ENCODE measurements around the gene PLSCR1.

The PLSCR1 gene

DNA sequence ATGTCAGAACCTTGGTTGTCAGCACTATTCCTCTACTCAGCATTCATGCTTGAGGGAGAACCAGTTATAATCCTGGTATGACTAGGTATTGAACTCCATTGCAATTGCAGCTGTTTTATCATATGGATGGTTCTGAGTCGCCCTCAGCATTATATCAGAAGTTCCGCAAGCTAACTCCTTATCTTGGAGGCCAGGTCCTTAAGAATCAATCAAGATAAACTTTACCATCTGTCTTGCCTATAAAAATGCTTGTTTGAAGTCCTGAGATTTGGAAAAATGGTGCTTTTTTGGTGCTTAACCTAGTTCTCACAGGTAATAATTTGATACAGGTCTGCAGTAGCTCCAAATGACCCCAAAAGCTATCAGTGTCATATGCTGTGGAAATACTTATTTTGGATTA lies 16.3 kb upstream of the PLSCR1 start:
- no peak for TF ChIP-seq CTCF (IDR thresholded peaks at IDR 0.05; ENCODE audit: extremely low read depth, missing control alignments)

GRCh38 chr3:146559388-146559787 lies 15.0 kb upstream of the PLSCR1 start:
- no peak for TF ChIP-seq CTCF (IDR thresholded peaks at IDR 0.05; ENCODE audit: extremely low read depth, missing control alignments)

More for the DNA sequence above, 16.3 kb upstream of the PLSCR1 start:
- DNase-seq (ENCODE audit: low spot score): no peak

GRCh38 chr3:146558781-146559180 lies 14.4 kb upstream of the PLSCR1 start:
- no peak for TF ChIP-seq CTCF (IDR thresholded peaks at IDR 0.05; ENCODE audit: extremely low read depth, missing control alignments)
- DNase-seq (ENCODE audit: low spot score): no peak

More at GRCh38 chr3:146559388-146559787, 15.0 kb upstream of the PLSCR1 start:
- DNase-seq (ENCODE audit: low spot score): no peak

GRCh38 chr3:146557745-146558144 lies 13.3 kb upstream of the PLSCR1 start:
- no peak for TF ChIP-seq CTCF (IDR thresholded peaks at IDR 0.05; ENCODE audit: extremely low read depth, missing control alignments)
- DNase-seq (ENCODE audit: low spot score): no peak

GRCh38 chr3:146555311-146555710 lies 10.9 kb upstream of the PLSCR1 start:
- no peak for TF ChIP-seq CTCF (IDR thresholded peaks at IDR 0.05; ENCODE audit: extremely low read depth, missing control alignments)
- DNase-seq (ENCODE audit: low spot score): no peak

DNA sequence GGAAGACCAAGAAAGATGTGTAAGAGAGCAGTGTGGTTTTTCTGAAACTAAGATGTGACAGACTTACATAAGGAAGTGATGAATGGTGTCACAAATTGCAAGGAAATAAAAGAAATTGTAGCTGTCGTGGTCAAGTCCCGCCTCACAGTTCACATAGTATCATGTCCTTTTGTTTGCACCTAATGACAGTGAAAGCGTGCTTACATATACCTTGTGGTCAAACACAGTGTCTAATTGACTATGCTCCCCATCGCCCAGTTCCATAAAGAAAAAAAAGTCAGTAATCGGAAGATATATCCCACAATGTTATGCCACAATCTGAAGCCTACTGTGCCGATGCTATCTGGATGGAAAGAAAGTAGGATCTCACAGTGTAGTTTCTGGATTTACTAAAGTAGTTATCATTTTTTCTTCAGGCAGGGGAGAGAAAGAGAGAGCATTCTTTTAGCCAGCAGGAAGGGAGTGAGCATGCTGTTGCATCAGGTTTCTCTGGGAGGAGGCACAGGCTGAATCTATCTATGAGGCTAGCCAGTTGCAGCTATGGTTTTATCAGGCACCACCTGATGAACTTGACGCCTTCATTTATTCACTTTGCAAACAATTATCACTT lies 9.8 kb upstream of the PLSCR1 start:
- no peak for TF ChIP-seq CTCF (IDR thresholded peaks at IDR 0.05; ENCODE audit: extremely low read depth, missing control alignments)
- DNase-seq (ENCODE audit: low spot score): no peak

GRCh38 chr3:146550743-146551510 lies 6.5 kb upstream of the PLSCR1 start:
- DNase-seq (ENCODE audit: low spot score): peak; percentile 34
- TF ChIP-seq CTCF (IDR thresholded peaks at IDR 0.05; ENCODE audit: extremely low read depth, missing control alignments): no peak
